IMR-90 (cell line): ENCODE data around the gene CCDC27. TPM values are rescaled to one million over a fixed set of nuclear protein-coding genes. Genes with fewer than 3 reads are reported as not detected.

Experiments used
- ATAC-seq: fragments of 200-7000 bp; cut with Tn5 transposase; 2 replicates; pipeline ENCODE4 v1.9.1; 2020; ENCODE audit warnings: low read depth, mild to moderate bottlenecking, moderate library complexity
- BruUV-seq: library from RNA; stranded (reverse); fragments of 400-500 nt; replicated peaks from 2 replicates; lab custom pipeline; 2021; lab: Mats Ljungman, UMichigan
- CTCF ChIA-PET: fragments of 300-600 bp; formaldehyde crosslinking; extraction: SDS; loops from one replicate; lab custom pipeline; 2021; ENCODE audit warnings: antibody characterized with exemption; lab: Yijun Ruan, JAX
- POLR2A ChIA-PET: fragments of 300-600 bp; sonication (Branson Sonifier 250); formaldehyde crosslinking; loops from one replicate; lab custom pipeline; 2022; ENCODE audit warnings: antibody characterized with exemption; ENCODE audit not compliant: unreplicated experiment; lab: Charles Lee
- DNase-seq: peaks from one replicate; pipeline ENCODE4 v3.0.0; 2013
- H2AFZ ChIP-seq: replicated peaks from 2 replicates; pipeline ENCODE3; 2013; ENCODE audit warnings: low read length, mild to moderate bottlenecking; ENCODE audit not compliant: poor library complexity
- H2AK5ac ChIP-seq: 2 replicates; pipeline ENCODE4 v1.6.1; 2013; ENCODE audit warnings: low read depth, low read length, inconsistent platforms
- H2AK9ac ChIP-seq: replicated peaks from 2 replicates; pipeline ENCODE3; 2013; ENCODE audit warnings: mild to moderate bottlenecking, low read depth, low read length, moderate library complexity; ENCODE audit not compliant: poor library complexity
- H2BK120ac ChIP-seq: 2 replicates; pipeline ENCODE4 v1.6.1; 2013; ENCODE audit warnings: low read depth, low read length, inconsistent platforms
- H2BK15ac ChIP-seq: 3 replicates; pipeline ENCODE4 v1.6.1; 2013; ENCODE audit warnings: low read depth, low read length, inconsistent platforms
- H2BK20ac ChIP-seq: 2 replicates; pipeline ENCODE4 v1.6.1; 2013; ENCODE audit warnings: low read depth, mild to moderate bottlenecking, inconsistent platforms, low read length, moderate library complexity
- H2BK5ac ChIP-seq: 2 replicates; pipeline ENCODE4 v1.6.1; 2013; ENCODE audit warnings: mild to moderate bottlenecking, low read depth, low read length, inconsistent platforms; ENCODE audit not compliant: poor library complexity, severe bottlenecking
- H3K14ac ChIP-seq: replicated peaks from 2 replicates; pipeline ENCODE4 v1.6.1; 2013; ENCODE audit warnings: low read depth, low read length, inconsistent platforms
- H3K18ac ChIP-seq: 2 replicates; pipeline ENCODE4 v1.6.1; 2013; ENCODE audit warnings: low read depth, low read length, control low read depth
- H3K23ac ChIP-seq: 2 replicates; pipeline ENCODE4 v1.6.1; 2013; ENCODE audit warnings: low read depth, low read length, inconsistent platforms
- H3K27ac ChIP-seq: 2 replicates; pipeline ENCODE4 v1.5.1; 2013; ENCODE audit warnings: mild to moderate bottlenecking, control low read depth, low read length; ENCODE audit not compliant: insufficient read depth
- H3K27me3 ChIP-seq: 2 replicates; pipeline ENCODE4 v1.6.1; 2013; ENCODE audit warnings: low read length; ENCODE audit not compliant: control insufficient read depth, insufficient read depth
- H3K36me3 ChIP-seq: 2 replicates; pipeline ENCODE4 v1.6.1; 2013; ENCODE audit warnings: low read length, mixed read lengths; ENCODE audit not compliant: control insufficient read depth, insufficient read depth
- H3K4ac ChIP-seq: 2 replicates; pipeline ENCODE4 v1.6.1; 2013; ENCODE audit warnings: low read depth, low read length, inconsistent platforms
- H3K4me1 ChIP-seq: 2 replicates; pipeline ENCODE4 v1.6.1; 2013; ENCODE audit warnings: low read length, mixed read lengths; ENCODE audit not compliant: control insufficient read depth, insufficient read depth
- H3K4me2 ChIP-seq: 2 replicates; pipeline ENCODE4 v1.6.1; 2013; ENCODE audit warnings: low read depth, mild to moderate bottlenecking, control low read depth, low read length, moderate library complexity
- H3K4me3 ChIP-seq: 2 replicates; pipeline ENCODE4 v1.5.1; 2013; ENCODE audit warnings: low read depth, mild to moderate bottlenecking, control low read depth, low read length, moderate library complexity; ENCODE audit not compliant: insufficient read depth
- H3K56ac ChIP-seq: 2 replicates; pipeline ENCODE4 v1.6.1; 2013; ENCODE audit warnings: low read length, inconsistent platforms; ENCODE audit not compliant: insufficient read depth; ENCODE audit errors: extremely low read depth
- H3K79me1 ChIP-seq, 2 experiments: 2 replicates each; pipeline ENCODE4 v1.6.1; 2013; ENCODE audit warnings: low read length in 2 of 2, inconsistent platforms in 1 of 2, low read depth in 1 of 2
- H3K9ac ChIP-seq: 2 replicates; pipeline ENCODE4 v1.6.1; 2013; ENCODE audit warnings: low read depth, low read length, control low read depth
- H3K9me1 ChIP-seq: 2 replicates; pipeline ENCODE4 v1.6.1; 2013; ENCODE audit warnings: low read length, inconsistent platforms; ENCODE audit not compliant: insufficient read depth
- H3K9me3 ChIP-seq: 2 replicates; pipeline ENCODE4 v1.6.1; 2013; ENCODE audit warnings: low read length; ENCODE audit not compliant: control insufficient read depth, insufficient read depth
- H4K20me1 ChIP-seq: 2 replicates; pipeline ENCODE4 v1.6.1; 2013; ENCODE audit warnings: low read length, inconsistent platforms; ENCODE audit not compliant: insufficient read depth
- H4K5ac ChIP-seq: 2 replicates; pipeline ENCODE4 v1.6.1; 2013; ENCODE audit warnings: mild to moderate bottlenecking, low read depth, low read length, control low read depth
- H4K8ac ChIP-seq, 2 experiments: 2 replicates each; pipeline ENCODE4 v1.6.1; 2013; ENCODE audit warnings: low read depth in 2 of 2, low read length in 2 of 2, control low read depth in 1 of 2, inconsistent platforms in 1 of 2
- H4K91ac ChIP-seq: 2 replicates; pipeline ENCODE4 v1.6.1; 2013; ENCODE audit warnings: low read depth, low read length, inconsistent platforms; ENCODE audit not compliant: insufficient read depth
- BHLHE40 ChIP-seq: fragments of 150-350 bp; IDR thresholded peaks from 2 replicates; pipeline ENCODE4 v1.6.1; 2016; ENCODE audit warnings: mild to moderate bottlenecking, low read depth, low read length
- CEBPB ChIP-seq: IDR thresholded peaks from 2 replicates; pipeline ENCODE4 v1.6.1; 2012; ENCODE audit warnings: low read depth, low read length, improper control_type of control experiment
- CHD1 ChIP-seq: IDR thresholded peaks from 2 replicates; pipeline ENCODE4 v1.6.1; 2012; ENCODE audit warnings: low read depth, low read length, improper control_type of control experiment
- CTCF ChIP-seq: conservative IDR thresholded peaks from 2 replicates; pipeline ENCODE4 v1.5.1; 2012; ENCODE audit warnings: mild to moderate bottlenecking, low read depth, low read length, improper control_type of control experiment
- ELK1 ChIP-seq: fragments of 150-350 bp; IDR thresholded peaks from 2 replicates; pipeline ENCODE4 v1.6.1; 2016; ENCODE audit warnings: low read depth, mild to moderate bottlenecking, low read length, moderate library complexity, borderline replicate concordance
- FOS ChIP-seq: fragments of 150-350 bp; IDR thresholded peaks from 2 replicates; pipeline ENCODE4 v1.6.1; 2016; ENCODE audit warnings: low read depth, low read length
- MAFK ChIP-seq: IDR thresholded peaks from 2 replicates; pipeline ENCODE4 v1.6.1; 2012; ENCODE audit warnings: low read depth, low read length, improper control_type of control experiment
- MAZ ChIP-seq: IDR thresholded peaks from 2 replicates; pipeline ENCODE4 v1.6.1; 2012; ENCODE audit warnings: low read depth, mild to moderate bottlenecking, low read length, improper control_type of control experiment, moderate library complexity, borderline replicate concordance
- MXI1 ChIP-seq: IDR thresholded peaks from 2 replicates; pipeline ENCODE4 v1.6.1; 2012; ENCODE audit warnings: low read depth, mild to moderate bottlenecking, low read length, moderate library complexity, borderline replicate concordance
- NFE2L2 ChIP-seq: fragments of 150-350 bp; IDR thresholded peaks from 2 replicates; pipeline ENCODE4 v1.6.1; 2016; ENCODE audit warnings: low read depth, mild to moderate bottlenecking, low read length
- POLR2A ChIP-seq: IDR thresholded peaks from 2 replicates; pipeline ENCODE4 v1.6.1; 2012; ENCODE audit warnings: mild to moderate bottlenecking, low read depth, low read length
- RCOR1 ChIP-seq: IDR thresholded peaks from 2 replicates; pipeline ENCODE4 v1.6.1; 2012; ENCODE audit warnings: mild to moderate bottlenecking, low read length, improper control_type of control experiment; ENCODE audit not compliant: insufficient replicate concordance
- RFX5 ChIP-seq: IDR thresholded peaks from 2 replicates; pipeline ENCODE4 v1.8.0; 2012; ENCODE audit warnings: low read depth, mild to moderate bottlenecking, low read length, moderate library complexity
- SMC3 ChIP-seq: fragments of 150-350 bp; IDR thresholded peaks from 2 replicates; pipeline ENCODE4 v1.6.1; 2016; ENCODE audit warnings: low read depth, mild to moderate bottlenecking, antibody characterized with exemption, low read length, moderate library complexity
- USF2 ChIP-seq: fragments of 150-350 bp; IDR thresholded peaks from 2 replicates; pipeline ENCODE4 v1.6.1; 2017; ENCODE audit warnings: mild to moderate bottlenecking, antibody characterized with exemption, low read length, low read depth
- WGBS, 2 experiments: methylation state at CpG; one replicate each; pipeline versions ENCODE4 v1.1.5 to v1.1.7; 2013; ENCODE audit warnings: missing lambda C conversion rate in 2 of 2; ENCODE audit not compliant: insufficient read length in 1 of 2; ENCODE audit errors: extremely low coverage in 2 of 2; 5-methylcytosine and 5-hydroxymethylcytosine counted together
- dilution Hi-C: fragments of 300-500 bp; cut with HindIII; formaldehyde crosslinking; loops from one replicate; pipeline ENCODE4 v1.14.3; 2018; ENCODE audit warnings: low sequenced_read_pairs; ENCODE audit not compliant: unreplicated experiment
- in situ Hi-C: fragments of 300-500 bp; cut with MboI; formaldehyde crosslinking; loops from 3 replicates; pipeline ENCODE4 v1.14.3; 2019; ENCODE audit warnings: low sequenced_read_pairs, inconsistent platforms, mixed read lengths
- intact Hi-C: fragments of 100-400 bp; cut with micrococcal nuclease; formaldehyde crosslinking; loops from 2 replicates; pipeline ENCODE4 v1.10.0; 2022
- polyA plus RNA-seq, 3 experiments: library from polyadenylated mRNA; depleted of rRNA; stranded (reverse); fragments of >200 nt; gene quantifications; 2 replicates each; pipeline ENCODE4 v1.2.3, GENCODE V29; 2012; ENCODE audit warnings: low replicate concordance in 1 of 3
- total RNA-seq: library from RNA; depleted of rRNA; stranded (reverse); fragments of >200 nt; gene quantifications from 2 replicates; pipeline ENCODE4 v1.2.3, GENCODE V29; 2012

CCDC27 gene
- total and polyA plus RNA-seq, 2 of the 4 experiments (the other 2 are of a cell fraction): not detected

GRCh38 chr1:3789421-3790300 is 37.4 kb downstream of the CCDC27 start:
- no peak overlapping the region for H3K14ac ChIP-seq
- dilution Hi-C loops: no loop called here
- H3K9me1 ChIP-seq: no peaks in the 10 kb centered on the region; the same call in 1 of the 2 replicates
- no peak overlapping the region for H3K9ac ChIP-seq
- ChIA-PET CTCF (no interaction called here), POLR2A (no interaction called here)
- H3K18ac ChIP-seq: no peak overlapping the region
- no peak overlapping the region for H2AK9ac ChIP-seq
- no peak overlapping the region for H3K4ac ChIP-seq
- no peak overlapping the region for H3K27ac ChIP-seq
- in situ Hi-C loops: no loop called here
- H2BK20ac ChIP-seq: no peak overlapping the region
- no peak overlapping the region for H2BK5ac ChIP-seq
- no peak overlapping the region for H3K4me2 ChIP-seq
- no peak overlapping the region for H4K8ac ChIP-seq
- no peak overlapping the region for H3K4me3 ChIP-seq
- peaks cover 3% of the 10 kb centered on the region; the same call in 1 of the 2 replicates for H3K4me1 ChIP-seq
- intact Hi-C loops: no loop called here
- H3K23ac ChIP-seq: no peak overlapping the region
- H4K91ac ChIP-seq: no peak overlapping the region
- H3K27me3 ChIP-seq: no peaks in the 10 kb centered on the region
- H3K9me3 ChIP-seq: no peaks in the 10 kb centered on the region
- no TSS peak for BruUV-seq
- DNase-seq (no peak), ATAC-seq (no peak)
- H4K20me1 ChIP-seq: peaks cover 63% of the 10 kb centered on the region
- 95% methylated on average over 17 of the region's 34 CpGs; no CpG with 5 or more reads in 1 of the 2 experiments for WGBS, 2 experiments
- no peak overlapping the region for H3K56ac ChIP-seq
- no peak overlapping the region for H2BK120ac ChIP-seq
- H3K79me1 ChIP-seq: peaks cover 14 to 53% of the 10 kb centered on the region in 2 experiments
- no peak overlapping the region for H2BK15ac ChIP-seq
- no peak overlapping the region for H4K5ac ChIP-seq
- H3K36me3 ChIP-seq: peaks cover 44% of the 10 kb centered on the region
- H2AK5ac ChIP-seq: no peak overlapping the region
- H2AFZ ChIP-seq: no peak overlapping the region
- TF ChIP-seq USF2 (no peak), CHD1 (no peak), MAFK (no peak), ELK1 (no peak), RCOR1 (no peak), SMC3 (no peak), CEBPB (no peak), POLR2A (no peak), RFX5 (no peak), CTCF (no peak), MAZ (no peak), MXI1 (no peak), FOS (no peak), BHLHE40 (no peak), NFE2L2 (no peak)
